K562 (cell line): ENCODE results near the gene MFAP5. TPM values are rescaled to one million over a fixed set of nuclear protein-coding genes. Genes with fewer than 3 reads are reported as not detected.

Source experiments
- ASH1L ChIP-seq: fragments of 450-650 bp; IDR thresholded peaks from 2 replicates; pipeline ENCODE4 v1.6.1; 2018; ENCODE audit warnings: borderline replicate concordance, mild to moderate bottlenecking, low read depth; ENCODE audit not compliant: partially characterized antibody
- ATF2 ChIP-seq: sonication (generic); formaldehyde crosslinking; IDR thresholded peaks from 2 replicates; pipeline ENCODE4 v1.8.1; 2022; ENCODE audit warnings: missing genetic modification reagents
- BCL6 ChIP-seq: fragments of 250-450 bp; sonication (Bioruptor Pico); IDR thresholded peaks from 2 replicates; pipeline ENCODE4 v1.4.0; 2020
- CBX3 ChIP-seq, 2 experiments: IDR thresholded peaks; 1 replicate in 1 of 2; 2 replicates in 1 of 2; pipeline ENCODE4 v1.6.1; 2012; ENCODE audit warnings: inconsistent platforms in 2 of 2, low read length in 2 of 2, borderline replicate concordance in 1 of 2, control low read depth in 1 of 2
- CHAMP1 ChIP-seq: fragments of 450-650 bp; IDR thresholded peaks from 2 replicates; pipeline ENCODE4 v1.6.1; 2016; ENCODE audit warnings: mild to moderate bottlenecking
- JUND ChIP-seq, 2 experiments: IDR thresholded peaks; 2 replicates in 1 of 2; 3 replicates in 1 of 2; pipeline ENCODE4 v1.6.1; 2011; ENCODE audit warnings: borderline replicate concordance in 2 of 2, low read depth in 2 of 2, low read length in 2 of 2, improper control_type of control experiment in 1 of 2, missing biosample characterization in 1 of 2, missing genetic modification characterization in 1 of 2, missing genetic modification reagents in 1 of 2
- MECOM ChIP-seq: fragments of 250-450 bp; sonication (Bioruptor Pico); IDR thresholded peaks from 2 replicates; pipeline ENCODE4 v1.8.0; 2022; ENCODE audit warnings: inconsistent platforms
- NR0B1 ChIP-seq: fragments of 450-650 bp; IDR thresholded peaks from one replicate; pipeline ENCODE4 v1.6.1; 2018; ENCODE audit warnings: mild to moderate bottlenecking, moderate library complexity; ENCODE audit not compliant: partially characterized antibody
- NRF1 ChIP-seq, 2 experiments: fragments of 450-650 bp; IDR thresholded peaks in 1 of 2; conservative IDR thresholded peaks in 1 of 2; 2 replicates each; pipeline ENCODE4 v1.6.1; 2014; ENCODE audit warnings: mild to moderate bottlenecking in 2 of 2
- PHF8 ChIP-seq: fragments of 200-600 bp; sonication (generic); IDR thresholded peaks from 2 replicates; pipeline ENCODE4 v1.6.1; 2012; ENCODE audit warnings: mixed run types, mild to moderate bottlenecking, inconsistent platforms, low read length, moderate library complexity, borderline replicate concordance
- SETDB1 ChIP-seq: IDR thresholded peaks from one replicate; pipeline ENCODE4 v1.6.1; 2012; ENCODE audit warnings: low read length, control low read depth, inconsistent platforms
- SIN3A ChIP-seq, 2 experiments: fragments of 150-350 bp in 1 of 2; IDR thresholded peaks; 2 replicates each; pipeline ENCODE4 v1.6.1; 2011 to 2016; ENCODE audit warnings: borderline replicate concordance in 2 of 2, low read depth in 2 of 2, low read length in 2 of 2, mild to moderate bottlenecking in 2 of 2, moderate library complexity in 2 of 2; ENCODE audit not compliant: control insufficient read depth in 1 of 2
- SMARCB1 ChIP-seq: IDR thresholded peaks from 2 replicates; pipeline ENCODE4 v1.6.1; 2011; ENCODE audit warnings: improper control_type of control experiment, low read depth; ENCODE audit not compliant: insufficient read length
- SREBF2 ChIP-seq: sonication (generic); formaldehyde crosslinking; IDR thresholded peaks from 2 replicates; pipeline ENCODE4 v1.4.0; 2020; ENCODE audit warnings: mild to moderate bottlenecking, missing genetic modification reagents
- ZNF140 ChIP-seq: fragments of 250-450 bp; sonication (Bioruptor Pico); IDR thresholded peaks from 2 replicates; pipeline ENCODE4 v1.8.0; 2021; ENCODE audit warnings: moderate library complexity, mild to moderate bottlenecking, inconsistent platforms
- ZNF165 ChIP-seq: fragments of 250-450 bp; sonication (Bioruptor Pico); IDR thresholded peaks from 2 replicates; pipeline ENCODE4 v1.4.0; 2020; ENCODE audit warnings: borderline replicate concordance
- ZNF224 ChIP-seq: sonication (generic); formaldehyde crosslinking; IDR thresholded peaks from 2 replicates; pipeline ENCODE4 v1.8.0; 2022; ENCODE audit warnings: mild to moderate bottlenecking, missing genetic modification reagents
- ZNF512 ChIP-seq: IDR thresholded peaks from 2 replicates; pipeline ENCODE4 v1.6.1; 2016; ENCODE audit warnings: missing genetic modification characterization, missing compliant biosample characterization
- ZNF766 ChIP-seq: fragments of 200-800 bp; sonication (Bioruptor generic); conservative IDR thresholded peaks from 2 replicates; pipeline ENCODE4 v1.6.1; 2016; ENCODE audit warnings: missing genetic modification characterization, missing compliant biosample characterization
- polyA plus RNA-seq, 8 experiments: library from polyadenylated mRNA; depleted of rRNA in 4 of 8; stranded (reverse) in 5 of 8; unstranded in 3 of 8; fragments of >200 nt; fragmentation: Nextera tagmentation in 2 of 8; fragmentation: Illumina TruSeq in 1 of 8; extraction: Ambion mirVana in 2 of 8; extraction: Trizol in 1 of 8; gene quantifications; 2 replicates each; pipeline versions ENCODE4 v1.2.1 to v1.2.3, GENCODE V29; 2011 to 2014; ENCODE audit warnings: inconsistent platforms in 1 of 8, missing spikeins in 1 of 8
- total RNA-seq, 7 experiments: library from RNA; depleted of rRNA in 6 of 7; stranded (reverse); fragments of >200 nt in 6 of 7; fragmentation: Illumina TruSeq in 2 of 7; extraction: Trizol in 2 of 7; gene quantifications; 2 replicates each; pipeline versions ENCODE4 v1.2.1 to v1.2.3, GENCODE V29; 2011 to 2021; ENCODE audit warnings: low replicate concordance in 1 of 7

MFAP5 gene
- total and polyA plus RNA-seq, 9 of the 15 experiments (the other 6 are each of a cell fraction or from before 2014, with no cell fraction given), result not detected

GRCh38 chr12:8697476-8698131 lies 35.0 kb upstream of the MFAP5 start, which contains the start of gene RIMKLB (continued):
- TF ChIP-seq MECOM (no peak), NR0B1 (no peak), PHF8 (peak; percentile 69; the same call in 1 of the 2 replicates), JUND (IDR thresholded peaks at IDR 0.05; ENCODE audit: borderline replicate concordance, low read depth, low read length) (no peak), JUND (tag; IDR thresholded peaks at IDR 0.05; ENCODE audit: borderline replicate concordance, low read depth, low read length) (no peak), BCL6 (CRISPR knock-in tag) (no peak), ZNF766 (CRISPR knock-in tag) (no peak), CBX3 (IDR thresholded peaks at IDR 0.05; ENCODE audit: borderline replicate concordance in 1 of 2, low read length in 2 of 2) (no peak), NRF1 (conservative IDR thresholded peaks at IDR 0.05 in 1 of 2, IDR thresholded peaks at IDR 0.05 in 1 of 2) (peak; percentile 57 to 70; a peak in 3 of 4 replicates), ZNF512 (tag) (no peak), ATF2 (CRISPR knock-in tag) (no peak), ASH1L (no peak), SMARCB1 (no peak), ZNF224 (CRISPR knock-in tag) (no peak), CHAMP1 (no peak), ZNF165 (no peak), SETDB1 (no peak), ZNF140 (no peak), SREBF2 (CRISPR knock-in tag) (no peak), SIN3A (IDR thresholded peaks at IDR 0.05; ENCODE audit: borderline replicate concordance in 2 of 2, control insufficient read depth in 1 of 2, low read depth in 2 of 2, low read length in 2 of 2) (0 out of 4 replicates have a peak, but pooled peaks of 1 of the 2 experiments have one; percentile 46)
